Keratinocyte (primary cell): ENCODE results near the gene SPRY4.

ENCODE experiments used
- CTCF ChIP-seq, 3 experiments: IDR thresholded peaks in 1 of 3; conservative IDR thresholded peaks in 1 of 3; optimal IDR thresholded peaks in 1 of 3; 2 replicates in 2 of 3; 3 replicates in 1 of 3; pipeline versions ENCODE3 to v1.5.1; 2011; ENCODE audit warnings: low read length in 3 of 3, mild to moderate bottlenecking in 3 of 3, moderate library complexity in 2 of 3, control low read depth in 1 of 3, inconsistent platforms in 1 of 3; ENCODE audit not compliant: insufficient read depth in 2 of 3; ENCODE audit errors: extremely low read depth in 1 of 3
- EZH2 ChIP-seq: IDR thresholded peaks from one replicate; pipeline ENCODE4 v1.6.1; 2012; ENCODE audit warnings: inconsistent platforms, mild to moderate bottlenecking, low read length, moderate library complexity

GRCh38 chr5:142295960-142296860, 28.6 kb downstream of the SPRY4 start:
- TF ChIP-seq CTCF (optimal IDR thresholded peaks at IDR 0.05 in 1 of 3, IDR thresholded peaks at IDR 0.05 in 1 of 3, conservative IDR thresholded peaks at IDR 0.05 in 1 of 3; ENCODE audit: extremely low read depth in 1 of 3, insufficient read depth in 2 of 3, low read length in 3 of 3) (no peak), EZH2 (no peak)
